LNCaP clone FGC (cell line): ENCODE data around the gene ACTA2.

Experiments
- DNase-seq: peaks from one replicate; pipeline ENCODE4 v3.0.0-alpha.2; 2011; ENCODE audit warnings: low read depth
- H3K4me3 ChIP-seq: 2 replicates; pipeline ENCODE4 v1.5.1; 2011; ENCODE audit warnings: mild to moderate bottlenecking, low read depth, low read length, control low read depth
- TF ChIP-seq, protein P1 (sequence below): IDR thresholded peaks from 2 replicates; pipeline ENCODE4 v1.5.1; 2012; ENCODE audit warnings: mild to moderate bottlenecking; ENCODE audit not compliant: control insufficient read depth, insufficient read depth; ENCODE audit errors: extremely low read depth

ACTA2 gene

DNA sequence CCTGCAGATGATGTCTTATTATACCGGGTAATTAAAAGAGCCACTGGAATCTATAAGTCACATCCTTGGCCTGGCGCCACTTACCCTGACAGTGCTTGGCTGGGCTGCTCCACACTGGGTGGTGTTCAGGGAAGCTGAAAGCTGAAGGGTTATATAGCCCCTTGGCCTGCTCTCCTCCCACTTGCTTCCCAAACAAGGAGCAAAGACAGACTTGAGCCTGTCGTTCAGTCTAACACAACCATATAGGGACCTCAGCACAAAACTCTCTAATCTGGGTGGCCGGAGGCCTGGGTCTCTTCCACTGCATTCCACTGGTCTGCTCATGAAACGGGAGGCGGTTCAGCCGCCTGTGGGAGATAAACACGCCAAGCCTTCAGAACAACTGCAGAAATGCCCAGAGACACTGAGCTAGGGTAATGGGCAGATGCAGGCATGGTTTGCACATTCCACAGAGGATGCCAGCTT, at the start of gene ACTA2:
TSS of gene ACTA2 (minus strand) at position 127 of the 465 bp plus-strand sequence. CDS start 3,843 bp downstream, outside the sequence.
- TF ChIP-seq, protein P1, sequence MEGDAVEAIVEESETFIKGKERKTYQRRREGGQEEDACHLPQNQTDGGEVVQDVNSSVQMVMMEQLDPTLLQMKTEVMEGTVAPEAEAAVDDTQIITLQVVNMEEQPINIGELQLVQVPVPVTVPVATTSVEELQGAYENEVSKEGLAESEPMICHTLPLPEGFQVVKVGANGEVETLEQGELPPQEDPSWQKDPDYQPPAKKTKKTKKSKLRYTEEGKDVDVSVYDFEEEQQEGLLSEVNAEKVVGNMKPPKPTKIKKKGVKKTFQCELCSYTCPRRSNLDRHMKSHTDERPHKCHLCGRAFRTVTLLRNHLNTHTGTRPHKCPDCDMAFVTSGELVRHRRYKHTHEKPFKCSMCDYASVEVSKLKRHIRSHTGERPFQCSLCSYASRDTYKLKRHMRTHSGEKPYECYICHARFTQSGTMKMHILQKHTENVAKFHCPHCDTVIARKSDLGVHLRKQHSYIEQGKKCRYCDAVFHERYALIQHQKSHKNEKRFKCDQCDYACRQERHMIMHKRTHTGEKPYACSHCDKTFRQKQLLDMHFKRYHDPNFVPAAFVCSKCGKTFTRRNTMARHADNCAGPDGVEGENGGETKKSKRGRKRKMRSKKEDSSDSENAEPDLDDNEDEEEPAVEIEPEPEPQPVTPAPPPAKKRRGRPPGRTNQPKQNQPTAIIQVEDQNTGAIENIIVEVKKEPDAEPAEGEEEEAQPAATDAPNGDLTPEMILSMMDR, result no peak
- no peak for DNase-seq
- no peak within 1 kb of the TSS for H3K4me3 ChIP-seq

DNA sequence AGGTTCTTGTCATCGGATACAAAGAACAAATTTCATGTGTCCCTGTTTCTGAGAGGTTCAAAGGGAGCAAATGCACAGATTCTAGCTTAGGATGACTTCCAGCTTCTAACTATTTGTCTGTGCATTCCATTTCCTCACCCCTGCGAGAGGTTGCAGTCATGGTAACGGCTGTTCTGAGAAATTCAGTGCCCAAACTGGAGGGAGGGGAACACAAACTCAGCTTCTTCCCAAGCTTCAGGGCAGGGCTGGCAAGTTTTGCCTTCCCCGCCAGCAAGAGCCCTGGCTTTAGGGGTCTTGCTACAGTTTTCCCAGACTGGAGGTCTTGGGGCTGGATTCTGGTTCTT, 49.1 kb upstream of the ACTA2 start:
- no peak overlapping the region for H3K4me3 ChIP-seq
- no peak for DNase-seq
- TF ChIP-seq, protein P1, result no peak

DNA sequence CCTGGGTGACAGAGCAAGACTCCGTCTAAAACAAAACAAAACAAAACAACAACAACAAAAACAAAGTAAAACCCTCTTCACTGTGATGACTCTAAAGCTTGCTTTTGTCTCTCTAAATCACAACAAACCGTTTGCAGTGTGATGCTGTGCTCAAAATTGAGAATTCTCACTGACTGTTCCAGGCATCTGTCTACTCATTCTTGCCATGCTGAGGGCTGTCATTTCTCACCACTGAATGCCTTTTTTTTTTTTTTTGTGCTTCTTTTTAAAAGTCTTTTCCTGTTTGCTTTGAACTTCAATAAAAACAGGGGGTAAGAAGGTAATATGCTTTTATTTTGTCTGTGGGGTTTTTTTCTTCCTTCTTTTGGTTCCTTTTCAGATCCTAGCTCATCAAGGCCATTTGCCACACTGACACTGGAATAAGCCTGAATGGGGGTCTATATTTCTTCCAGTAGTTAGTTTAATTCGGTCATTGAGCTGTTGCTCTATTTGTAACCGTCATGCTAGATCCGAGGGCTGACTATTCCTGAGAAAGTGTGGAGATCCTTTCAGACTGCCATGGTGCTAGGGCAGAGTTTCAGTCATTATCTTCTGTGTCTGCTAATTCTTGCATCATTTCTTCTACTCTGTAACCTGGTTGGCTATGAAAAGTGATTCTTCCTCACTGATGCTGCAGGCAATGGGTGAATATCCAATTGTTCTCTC, 48.6 kb upstream of the ACTA2 start:
- H3K4me3 ChIP-seq, result no peak overlapping the region
- DNase-seq, result no peak
- TF ChIP-seq, protein P1, result no peak

DNA sequence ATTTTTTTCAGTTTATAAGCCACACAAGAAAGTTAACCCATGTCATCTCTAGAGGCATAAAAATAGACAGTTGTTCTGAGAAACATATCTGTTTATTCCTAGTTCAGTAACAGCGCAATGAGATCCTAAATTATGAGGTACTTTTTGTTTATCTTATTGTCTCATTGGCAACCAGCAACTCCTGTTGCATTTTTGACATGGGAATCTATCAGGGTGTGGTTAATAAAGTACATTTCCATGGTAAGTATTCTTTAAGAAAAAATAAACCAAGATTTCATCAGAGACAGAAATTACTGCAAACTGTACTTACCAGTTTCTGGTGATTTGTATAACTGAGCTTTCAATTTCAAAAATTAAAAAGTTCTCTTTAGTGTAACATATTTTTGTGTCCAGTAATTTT, 47.1 kb upstream of the ACTA2 start:
- H3K4me3 ChIP-seq, result no peak overlapping the region
- DNase-seq, result no peak
- TF ChIP-seq, protein P1, result no peak

DNA sequence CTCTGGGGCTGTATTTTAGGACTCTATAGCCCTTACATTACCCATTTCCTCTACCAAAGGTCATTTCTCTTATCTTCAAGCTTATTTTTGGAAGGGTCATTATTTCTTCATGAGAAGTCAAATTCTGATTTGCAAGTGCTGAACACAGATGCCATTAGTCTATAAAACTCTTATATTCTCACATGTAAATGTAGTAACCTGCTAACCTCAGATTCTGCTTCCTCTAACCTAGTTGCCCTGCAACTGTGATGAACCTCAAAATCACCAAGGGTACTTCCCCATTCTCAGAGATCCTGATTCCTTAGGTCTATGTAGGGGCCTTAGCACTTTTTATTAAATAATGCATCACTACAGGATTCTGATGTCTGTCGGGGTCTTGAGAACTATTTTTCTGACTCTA, 44.4 kb upstream of the ACTA2 start:
- no peak overlapping the region for H3K4me3 ChIP-seq
- DNase-seq, result no peak
- TF ChIP-seq, protein P1, result no peak

DNA sequence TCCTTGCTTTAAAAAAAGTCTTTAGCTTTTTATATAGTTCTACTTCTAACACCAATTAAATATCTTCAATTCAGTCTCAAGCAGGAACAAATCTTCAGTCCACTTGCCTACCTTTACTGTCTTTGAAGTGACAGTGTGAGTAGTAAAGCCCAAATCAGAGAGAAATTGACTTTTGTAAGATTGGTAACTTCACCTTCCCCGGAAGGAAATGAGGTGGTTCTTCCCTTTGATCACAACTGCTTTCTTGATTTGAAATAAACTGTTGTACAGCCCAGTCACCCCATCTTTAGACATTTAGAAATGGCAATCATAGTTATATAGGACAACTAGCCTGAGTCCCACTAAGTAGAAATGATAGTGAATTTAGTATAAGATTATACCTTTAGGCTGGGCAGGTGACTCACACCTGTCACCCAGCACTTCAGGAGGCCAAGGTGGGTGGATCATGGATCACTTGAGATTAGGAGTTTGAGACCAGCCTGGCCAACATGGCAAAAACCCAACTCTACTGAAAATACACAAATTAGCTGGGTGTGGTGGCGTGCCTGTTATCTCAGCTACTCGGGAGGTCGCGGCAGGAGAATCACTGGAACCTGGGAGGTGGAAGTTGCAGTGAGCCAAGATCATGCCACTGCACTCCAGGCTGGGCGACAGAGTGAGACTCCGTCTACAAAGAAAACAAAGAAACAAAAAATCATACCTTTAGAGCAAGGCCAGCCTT, 42.7 kb upstream of the ACTA2 start:
- TF ChIP-seq, protein P1, result no peak
- H3K4me3 ChIP-seq, result no peak overlapping the region
- DNase-seq, result no peak
